ENCODE results near the gene RMND1. TPM values are rescaled to one million over a fixed set of nuclear protein-coding genes. Genes with fewer than 3 reads are reported as not detected.
A peak's percentile ranks its signal among the peaks of the same experiment; 100 is the strongest.

RMND1 gene
- total and polyA plus RNA-seq, 2 of the 13 experiments (the other 11 are each of a cell fraction or from before 2014, with no cell fraction given) = 34.0 to 72.5 TPM

DNA sequence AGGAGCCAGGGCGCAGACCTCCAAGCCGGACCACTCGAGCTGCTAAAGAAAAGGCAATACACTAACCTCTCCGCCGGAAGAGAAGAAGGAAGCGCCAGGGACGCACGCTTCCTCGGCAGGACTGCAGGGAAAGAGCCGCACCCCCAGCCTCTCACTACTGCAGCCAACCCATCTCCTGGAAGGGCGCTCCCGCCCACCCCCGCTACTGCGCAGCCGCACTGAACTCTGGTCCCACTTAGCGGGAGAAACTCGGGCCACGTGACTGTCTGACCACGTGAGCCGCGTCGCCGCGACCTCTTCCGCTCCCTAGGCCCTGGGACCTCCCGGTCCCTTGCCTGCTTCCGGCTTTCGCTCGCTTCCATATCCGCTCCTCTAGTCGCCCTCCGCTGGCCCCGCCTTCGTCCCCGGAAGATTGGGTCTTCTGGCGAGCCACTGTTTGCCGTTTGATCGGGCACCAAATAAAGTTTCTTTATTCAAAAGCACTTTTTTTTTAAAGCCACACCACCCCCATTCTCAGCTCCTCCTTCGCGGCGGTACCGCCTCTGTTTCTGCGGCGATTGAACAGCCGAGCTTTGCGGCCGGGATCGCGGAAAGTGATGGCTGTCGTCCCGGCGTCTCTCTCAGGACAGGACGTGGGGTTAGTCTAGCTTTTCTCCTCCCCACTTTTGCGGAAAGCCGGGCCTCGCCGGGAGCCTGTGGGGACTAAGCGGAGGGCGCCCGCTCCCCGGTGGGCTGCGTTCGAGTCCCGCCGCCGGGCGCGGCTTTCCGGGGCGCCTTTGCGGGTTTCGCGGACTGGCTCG, at the start of gene RMND1 (continued):
- peak; percentile 98 for TF ChIP-seq POLR2G (IDR thresholded peaks at IDR 0.05; ENCODE audit: low read depth, low read length)
- TF ChIP-seq MBD4 (IDR thresholded peaks at IDR 0.05; ENCODE audit: borderline replicate concordance, low read length) = no peak
- TF ChIP-seq SPEN (CRISPR knock-in tag; IDR thresholded peaks at IDR 0.05; ENCODE audit: low read depth) = peak; percentile 99
- TF ChIP-seq, protein P1, sequence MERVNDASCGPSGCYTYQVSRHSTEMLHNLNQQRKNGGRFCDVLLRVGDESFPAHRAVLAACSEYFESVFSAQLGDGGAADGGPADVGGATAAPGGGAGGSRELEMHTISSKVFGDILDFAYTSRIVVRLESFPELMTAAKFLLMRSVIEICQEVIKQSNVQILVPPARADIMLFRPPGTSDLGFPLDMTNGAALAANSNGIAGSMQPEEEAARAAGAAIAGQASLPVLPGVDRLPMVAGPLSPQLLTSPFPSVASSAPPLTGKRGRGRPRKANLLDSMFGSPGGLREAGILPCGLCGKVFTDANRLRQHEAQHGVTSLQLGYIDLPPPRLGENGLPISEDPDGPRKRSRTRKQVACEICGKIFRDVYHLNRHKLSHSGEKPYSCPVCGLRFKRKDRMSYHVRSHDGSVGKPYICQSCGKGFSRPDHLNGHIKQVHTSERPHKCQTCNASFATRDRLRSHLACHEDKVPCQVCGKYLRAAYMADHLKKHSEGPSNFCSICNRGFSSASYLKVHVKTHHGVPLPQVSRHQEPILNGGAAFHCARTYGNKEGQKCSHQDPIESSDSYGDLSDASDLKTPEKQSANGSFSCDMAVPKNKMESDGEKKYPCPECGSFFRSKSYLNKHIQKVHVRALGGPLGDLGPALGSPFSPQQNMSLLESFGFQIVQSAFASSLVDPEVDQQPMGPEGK (CRISPR knock-in tag; IDR thresholded peaks at IDR 0.05) = peak; percentile 67
- 0 out of 2 replicates have a peak, but pooled peaks have one; percentile 54 for TF ChIP-seq ZFP62 (CRISPR knock-in tag; IDR thresholded peaks at IDR 0.05)
- TF ChIP-seq GZF1 (CRISPR knock-in tag; IDR thresholded peaks at IDR 0.05) = 0 out of 2 replicates have a peak, but pooled peaks have one; percentile 56
- no peak for TF ChIP-seq HDAC6 (IDR thresholded peaks at IDR 0.05; ENCODE audit: low read depth, low read length)
- peak; percentile 97 for TF ChIP-seq SP4 (CRISPR knock-in tag; IDR thresholded peaks at IDR 0.05)
- no peak for TF ChIP-seq ZNF260 (CRISPR knock-in tag; IDR thresholded peaks at IDR 0.05; ENCODE audit: borderline replicate concordance, low read depth)
- TF ChIP-seq AKNA (CRISPR knock-in tag; IDR thresholded peaks at IDR 0.05; ENCODE audit: borderline replicate concordance) = peak; percentile 51; the same call in 1 of the 2 replicates
- peak; percentile 98 for TF ChIP-seq ZNF335 (CRISPR knock-in tag; IDR thresholded peaks at IDR 0.05)
- TF ChIP-seq, protein P2, sequence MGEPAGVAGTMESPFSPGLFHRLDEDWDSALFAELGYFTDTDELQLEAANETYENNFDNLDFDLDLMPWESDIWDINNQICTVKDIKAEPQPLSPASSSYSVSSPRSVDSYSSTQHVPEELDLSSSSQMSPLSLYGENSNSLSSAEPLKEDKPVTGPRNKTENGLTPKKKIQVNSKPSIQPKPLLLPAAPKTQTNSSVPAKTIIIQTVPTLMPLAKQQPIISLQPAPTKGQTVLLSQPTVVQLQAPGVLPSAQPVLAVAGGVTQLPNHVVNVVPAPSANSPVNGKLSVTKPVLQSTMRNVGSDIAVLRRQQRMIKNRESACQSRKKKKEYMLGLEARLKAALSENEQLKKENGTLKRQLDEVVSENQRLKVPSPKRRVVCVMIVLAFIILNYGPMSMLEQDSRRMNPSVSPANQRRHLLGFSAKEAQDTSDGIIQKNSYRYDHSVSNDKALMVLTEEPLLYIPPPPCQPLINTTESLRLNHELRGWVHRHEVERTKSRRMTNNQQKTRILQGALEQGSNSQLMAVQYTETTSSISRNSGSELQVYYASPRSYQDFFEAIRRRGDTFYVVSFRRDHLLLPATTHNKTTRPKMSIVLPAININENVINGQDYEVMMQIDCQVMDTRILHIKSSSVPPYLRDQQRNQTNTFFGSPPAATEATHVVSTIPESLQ (CRISPR knock-in tag; conservative IDR thresholded peaks at IDR 0.05) = no peak
- TF ChIP-seq POLR2A (IDR thresholded peaks at IDR 0.05; ENCODE audit: insufficient read depth in 1 of 2, low read depth in 2 of 2, low read length in 2 of 2) = peak; percentile 96 to 97
- peak; percentile 82; the same call in 1 of the 2 replicates for TF ChIP-seq PREB (CRISPR knock-in tag; IDR thresholded peaks at IDR 0.05)
- TF ChIP-seq ZNF710 (CRISPR knock-in tag; IDR thresholded peaks at IDR 0.05; ENCODE audit: borderline replicate concordance) = peak; percentile 96
- TF ChIP-seq SCMH1 (CRISPR knock-in tag; IDR thresholded peaks at IDR 0.05; ENCODE audit: borderline replicate concordance) = no peak

All from HepG2 (cell line).